ENCODE measurements around the gene TYMS.

The TYMS gene

DNA sequence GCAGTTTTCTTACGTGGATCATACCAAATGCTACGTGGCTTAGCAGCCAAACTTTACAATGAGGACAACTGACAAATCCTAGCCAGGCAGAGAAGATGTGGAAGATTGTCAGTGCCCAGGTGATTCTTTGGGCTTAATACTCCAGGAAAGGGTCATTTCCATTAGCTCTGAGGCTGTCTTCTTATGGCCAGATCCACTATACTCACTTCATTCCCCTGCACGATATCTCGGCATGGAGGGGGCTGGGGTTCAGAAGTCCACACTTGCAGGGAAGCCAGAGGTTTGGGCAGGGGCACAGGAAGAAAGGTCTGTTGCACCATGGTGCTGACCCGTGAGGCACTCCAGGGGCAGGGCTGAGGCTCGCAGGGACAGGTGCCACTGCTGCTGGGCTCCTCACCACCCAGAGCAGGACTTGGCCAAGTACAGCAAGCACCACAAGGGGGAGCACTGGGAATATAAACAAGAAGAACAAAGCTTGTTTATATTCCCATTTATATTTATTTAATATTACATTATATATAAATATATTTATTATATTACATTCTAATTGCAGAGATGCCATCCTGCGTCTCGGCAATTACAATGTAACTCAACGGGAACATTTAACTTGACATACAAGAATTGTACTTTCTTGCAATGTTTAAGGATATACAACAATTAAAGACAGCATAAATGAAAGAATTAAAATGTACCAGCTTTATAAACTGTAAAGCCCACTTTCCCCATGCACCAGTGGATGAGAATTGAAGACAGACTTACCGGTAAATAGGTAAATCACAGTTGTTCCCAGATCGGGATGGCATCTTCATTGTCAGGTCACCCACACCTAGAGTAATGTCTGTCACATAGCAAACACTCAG, 33.5 kb upstream of the TYMS start:
- Histone ChIP-seq H3K36me3 (ENCODE audit: control insufficient read depth in 1 of 2, insufficient read depth in 2 of 2, low read depth in 1 of 2, low read length in 2 of 2) (no peaks in the 10 kb centered on the region), H3K23ac (ENCODE audit: low read length in 2 of 2) (no peak overlapping the region), H3K4me2 (ENCODE audit: low read length, poor library complexity, severe bottlenecking) (no peak overlapping the region), H3K4me1 (ENCODE audit: control insufficient read depth, insufficient read depth, low read depth, low read length) (no peaks in the 10 kb centered on the region), H3K27ac (ENCODE audit: low read length, poor library complexity, severe bottlenecking) (no peak overlapping the region), H4K8ac (ENCODE audit: low read length) (no peak overlapping the region), H2BK12ac (ENCODE audit: low read length in 2 of 2) (no peak overlapping the region), H2BK5ac (ENCODE audit: low read depth, low read length, poor library complexity, severe bottlenecking) (no peak overlapping the region), H3K79me1 (replicated peaks; ENCODE audit: low read length, poor library complexity, severe bottlenecking) (no peaks in the 10 kb centered on the region), H3K18ac (ENCODE audit: low read depth in 1 of 2, low read length in 2 of 2) (no peak overlapping the region), H2AK5ac (ENCODE audit: low read length, severe bottlenecking) (no peak overlapping the region), H3K4ac (ENCODE audit: low read depth in 1 of 2, low read length in 2 of 2) (no peak overlapping the region), H3K27me3 (ENCODE audit: control insufficient read depth in 1 of 2, insufficient read depth in 1 of 2, low read length in 2 of 2) (peaks cover 3 to 9% of the 10 kb centered on the region in 2 experiments), H3K9me3 (ENCODE audit: control insufficient read depth, low read length) (no peaks in the 10 kb centered on the region), H2BK120ac (ENCODE audit: low read depth, low read length) (no peak overlapping the region), H3K4me3 (ENCODE audit: insufficient read depth in 1 of 2, low read depth in 1 of 2, low read length in 2 of 2) (no peak overlapping the region), H3K9ac (ENCODE audit: low read length) (no peak overlapping the region), H3K14ac (ENCODE audit: low read length in 2 of 2) (no peak overlapping the region), H2BK15ac (ENCODE audit: low read depth, poor library complexity, severe bottlenecking) (no peak overlapping the region), H2AFZ (ENCODE audit: low read depth, low read length) (no peak overlapping the region), H4K91ac (ENCODE audit: low read length) (no peak overlapping the region)
- 70% methylated on average over 8 of the region's 11 CpGs for WGBS
- peak; percentile 72 for DNase-seq

DNA sequence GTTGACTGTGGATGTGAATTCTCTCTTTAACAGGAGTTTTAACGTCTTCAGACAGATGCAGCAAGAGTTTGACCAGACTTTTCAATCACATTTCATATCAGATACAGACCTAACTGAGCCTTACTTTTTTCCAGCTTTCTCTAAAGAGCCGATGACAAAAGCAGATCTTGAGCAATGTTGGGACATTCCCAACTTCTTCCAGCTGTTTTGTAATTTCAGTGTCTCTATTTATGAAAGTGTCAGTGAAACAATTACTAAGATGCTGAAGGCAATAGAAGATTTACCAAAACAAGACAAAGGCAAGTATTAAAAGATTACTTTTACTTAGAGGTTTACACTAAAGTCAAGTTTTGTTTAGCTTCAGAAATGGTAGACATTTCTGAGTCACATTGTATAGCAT, 30.2 kb upstream of the TYMS start:
- no peak overlapping the region for H3K4me2 ChIP-seq (ENCODE audit: low read length, poor library complexity, severe bottlenecking)
- H2BK15ac ChIP-seq (ENCODE audit: low read depth, poor library complexity, severe bottlenecking), result no peak overlapping the region
- no peak overlapping the region for H3K23ac ChIP-seq (ENCODE audit: low read length in 2 of 2)
- H3K79me1 ChIP-seq (replicated peaks; ENCODE audit: low read length, poor library complexity, severe bottlenecking), result no peaks in the 10 kb centered on the region
- H2BK120ac ChIP-seq (ENCODE audit: low read depth, low read length), result no peak overlapping the region
- no peak overlapping the region for H4K91ac ChIP-seq (ENCODE audit: low read length)
- H3K9me3 ChIP-seq (ENCODE audit: control insufficient read depth, low read length), result no peaks in the 10 kb centered on the region
- WGBS, result 100% methylated on average over 1 of the region's 2 CpGs
- no peaks in the 10 kb centered on the region for H3K36me3 ChIP-seq (ENCODE audit: control insufficient read depth in 1 of 2, insufficient read depth in 2 of 2, low read depth in 1 of 2, low read length in 2 of 2)
- H3K4me1 ChIP-seq (ENCODE audit: control insufficient read depth, insufficient read depth, low read depth, low read length), result no peaks in the 10 kb centered on the region
- no peak overlapping the region for H3K9ac ChIP-seq (ENCODE audit: low read length)
- H3K4ac ChIP-seq (ENCODE audit: low read depth in 1 of 2, low read length in 2 of 2), result no peak overlapping the region
- H2AK5ac ChIP-seq (ENCODE audit: low read length, severe bottlenecking), result no peak overlapping the region
- H2BK12ac ChIP-seq (ENCODE audit: low read length in 2 of 2), result no peak overlapping the region
- H3K4me3 ChIP-seq (ENCODE audit: insufficient read depth in 1 of 2, low read depth in 1 of 2, low read length in 2 of 2), result no peak overlapping the region
- H3K27ac ChIP-seq (ENCODE audit: low read length, poor library complexity, severe bottlenecking), result no peak overlapping the region
- H2AFZ ChIP-seq (ENCODE audit: low read depth, low read length), result no peak overlapping the region
- no peak overlapping the region for H4K8ac ChIP-seq (ENCODE audit: low read length)
- H3K14ac ChIP-seq (ENCODE audit: low read length in 2 of 2), result no peak overlapping the region
- H2BK5ac ChIP-seq (ENCODE audit: low read depth, low read length, poor library complexity, severe bottlenecking), result no peak overlapping the region
- H3K27me3 ChIP-seq (ENCODE audit: control insufficient read depth in 1 of 2, insufficient read depth in 1 of 2, low read length in 2 of 2), result peaks cover 3 to 4% of the 10 kb centered on the region in 2 experiments
- no peak overlapping the region for H3K18ac ChIP-seq (ENCODE audit: low read depth in 1 of 2, low read length in 2 of 2)
- DNase-seq, result peak; percentile 60

DNA sequence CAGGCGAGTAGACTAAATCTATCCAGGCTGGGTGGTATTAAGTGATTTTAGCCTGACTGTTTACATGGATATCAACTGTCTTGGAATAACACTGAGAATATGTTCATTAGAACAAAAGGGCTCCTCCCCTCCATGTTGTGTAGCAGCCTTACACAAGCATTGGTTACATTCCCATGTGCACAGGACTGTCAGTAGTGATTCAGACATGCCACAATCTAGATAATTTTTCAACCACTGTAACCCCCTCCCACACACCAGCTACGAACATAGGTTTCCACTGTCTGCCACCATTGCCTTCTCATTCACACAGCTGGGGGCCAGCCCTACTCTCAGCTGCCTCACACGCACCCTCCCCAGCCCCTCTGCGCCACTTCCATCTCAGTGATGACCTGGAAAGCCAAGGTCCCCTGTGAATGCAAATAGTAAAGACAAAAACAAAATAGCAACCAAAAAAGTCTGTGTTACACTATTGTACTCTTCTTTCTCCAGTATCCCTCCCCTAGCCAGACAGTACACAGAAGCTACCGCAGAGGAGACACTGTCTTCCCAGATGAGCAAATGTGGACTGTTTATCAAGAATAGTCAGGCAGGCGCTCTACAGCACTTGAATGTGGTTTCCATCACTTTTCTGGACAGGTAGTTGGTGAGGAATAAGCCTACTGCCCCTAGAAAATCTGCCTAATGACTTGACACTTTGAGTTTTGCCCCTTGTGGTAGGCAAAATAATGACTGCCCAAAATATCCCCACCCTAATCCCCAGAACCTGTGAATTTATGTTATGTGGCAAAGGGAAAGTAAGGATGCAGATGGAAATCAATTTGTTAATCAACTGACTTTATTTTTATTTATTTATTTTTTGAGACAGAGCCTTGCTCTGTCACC, 27.9 kb upstream of the TYMS start:
- Histone ChIP-seq H3K18ac (ENCODE audit: low read depth in 1 of 2, low read length in 2 of 2) (no peak overlapping the region), H3K4me3 (ENCODE audit: insufficient read depth in 1 of 2, low read depth in 1 of 2, low read length in 2 of 2) (no peak overlapping the region), H2AK5ac (ENCODE audit: low read length, severe bottlenecking) (no peak overlapping the region), H2AFZ (ENCODE audit: low read depth, low read length) (no peak overlapping the region), H3K27ac (ENCODE audit: low read length, poor library complexity, severe bottlenecking) (no peak overlapping the region), H4K91ac (ENCODE audit: low read length) (no peak overlapping the region), H3K9me3 (ENCODE audit: control insufficient read depth, low read length) (no peaks in the 10 kb centered on the region), H3K4ac (ENCODE audit: low read depth in 1 of 2, low read length in 2 of 2) (no peak overlapping the region), H3K23ac (ENCODE audit: low read length in 2 of 2) (no peak overlapping the region), H3K14ac (ENCODE audit: low read length in 2 of 2) (no peak overlapping the region), H2BK12ac (ENCODE audit: low read length in 2 of 2) (no peak overlapping the region), H3K4me2 (ENCODE audit: low read length, poor library complexity, severe bottlenecking) (no peak overlapping the region), H3K4me1 (ENCODE audit: control insufficient read depth, insufficient read depth, low read depth, low read length) (no peaks in the 10 kb centered on the region), H3K79me1 (replicated peaks; ENCODE audit: low read length, poor library complexity, severe bottlenecking) (no peaks in the 10 kb centered on the region), H3K36me3 (ENCODE audit: control insufficient read depth in 1 of 2, insufficient read depth in 2 of 2, low read depth in 1 of 2, low read length in 2 of 2) (no peaks in the 10 kb centered on the region), H4K8ac (ENCODE audit: low read length) (no peak overlapping the region), H3K9ac (ENCODE audit: low read length) (no peak overlapping the region), H2BK120ac (ENCODE audit: low read depth, low read length) (no peak overlapping the region), H2BK15ac (ENCODE audit: low read depth, poor library complexity, severe bottlenecking) (no peak overlapping the region), H2BK5ac (ENCODE audit: low read depth, low read length, poor library complexity, severe bottlenecking) (no peak overlapping the region), H3K27me3 (ENCODE audit: control insufficient read depth in 1 of 2, insufficient read depth in 1 of 2, low read length in 2 of 2) (peaks cover 0 to 4% of the 10 kb centered on the region in 2 experiments)
- no peak for DNase-seq
- 91% methylated on average over 5 of the region's 6 CpGs for WGBS

DNA sequence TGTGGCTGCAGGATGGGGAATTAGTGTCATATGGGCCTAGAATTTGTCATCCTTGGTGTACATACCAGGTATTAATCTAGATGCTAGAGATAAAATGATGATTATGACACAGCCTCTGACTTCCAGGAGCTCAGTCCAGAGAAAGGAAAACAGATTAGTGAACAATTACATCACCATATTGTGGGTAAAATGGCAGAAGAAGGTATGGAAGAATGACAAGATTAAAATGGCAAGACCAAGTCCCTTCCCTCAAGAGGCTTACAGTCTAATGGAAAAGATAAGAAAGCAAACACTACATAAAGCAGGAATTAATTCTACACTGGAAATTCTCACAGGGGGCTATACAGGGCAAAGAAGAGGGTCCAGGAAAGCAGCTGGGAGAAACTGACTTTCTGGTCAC, 25.9 kb upstream of the TYMS start:
- Histone ChIP-seq H2BK12ac (ENCODE audit: low read length in 2 of 2) (no peak overlapping the region), H3K4me3 (ENCODE audit: insufficient read depth in 1 of 2, low read depth in 1 of 2, low read length in 2 of 2) (no peak overlapping the region), H3K23ac (ENCODE audit: low read length in 2 of 2) (no peak overlapping the region), H3K27ac (ENCODE audit: low read length, poor library complexity, severe bottlenecking) (no peak overlapping the region), H4K91ac (ENCODE audit: low read length) (no peak overlapping the region), H3K36me3 (ENCODE audit: control insufficient read depth in 1 of 2, insufficient read depth in 2 of 2, low read depth in 1 of 2, low read length in 2 of 2) (no peaks in the 10 kb centered on the region), H3K79me1 (replicated peaks; ENCODE audit: low read length, poor library complexity, severe bottlenecking) (no peaks in the 10 kb centered on the region), H2BK15ac (ENCODE audit: low read depth, poor library complexity, severe bottlenecking) (no peak overlapping the region), H3K9me3 (ENCODE audit: control insufficient read depth, low read length) (no peaks in the 10 kb centered on the region), H4K8ac (ENCODE audit: low read length) (no peak overlapping the region), H2BK5ac (ENCODE audit: low read depth, low read length, poor library complexity, severe bottlenecking) (no peak overlapping the region), H3K4ac (ENCODE audit: low read depth in 1 of 2, low read length in 2 of 2) (no peak overlapping the region), H3K9ac (ENCODE audit: low read length) (no peak overlapping the region), H3K4me2 (ENCODE audit: low read length, poor library complexity, severe bottlenecking) (no peak overlapping the region), H2AFZ (ENCODE audit: low read depth, low read length) (no peak overlapping the region), H3K18ac (ENCODE audit: low read depth in 1 of 2, low read length in 2 of 2) (no peak overlapping the region), H2AK5ac (ENCODE audit: low read length, severe bottlenecking) (no peak overlapping the region), H2BK120ac (ENCODE audit: low read depth, low read length) (no peak overlapping the region), H3K27me3 (ENCODE audit: control insufficient read depth in 1 of 2, insufficient read depth in 1 of 2, low read length in 2 of 2) (no peaks in the 10 kb centered on the region), H3K4me1 (ENCODE audit: control insufficient read depth, insufficient read depth, low read depth, low read length) (peaks cover 2% of the 10 kb centered on the region), H3K14ac (ENCODE audit: low read length in 2 of 2) (no peak overlapping the region)
- no peak for DNase-seq
